HL-60/S4 treated with retinoic acid at 250 ng/mL for 4 days and 3 days (cell line): ENCODE results near the gene VAV3.

ENCODE experiments used
- in situ Hi-C: fragments of 300-500 bp; cut with MboI; formaldehyde crosslinking; loops from 2 replicates; pipeline ENCODE4 v1.7.0; 2022; ENCODE audit warnings: low sequenced_read_pairs

VAV3 gene

DNA sequence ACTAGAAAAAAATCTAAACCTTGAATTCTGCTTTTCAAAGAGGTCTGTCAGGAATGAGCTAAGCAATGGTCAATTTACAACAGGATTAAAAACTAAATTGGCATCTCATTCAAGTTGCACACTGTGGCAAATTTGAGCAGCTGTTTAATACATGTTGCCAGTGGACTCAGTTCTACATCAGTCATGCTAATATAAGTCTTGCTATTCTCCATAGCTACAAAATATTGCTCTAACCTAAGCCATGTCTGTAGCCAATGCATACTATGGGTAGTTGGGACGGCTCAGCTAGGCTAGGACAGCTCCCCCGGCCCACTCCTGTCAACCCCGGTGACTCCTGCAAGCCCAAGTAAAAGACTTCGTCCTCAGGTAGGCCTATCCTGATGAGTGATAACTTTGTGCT lies 10.9 kb upstream of the VAV3 start:
- in situ Hi-C loops = no loop called here

DNA sequence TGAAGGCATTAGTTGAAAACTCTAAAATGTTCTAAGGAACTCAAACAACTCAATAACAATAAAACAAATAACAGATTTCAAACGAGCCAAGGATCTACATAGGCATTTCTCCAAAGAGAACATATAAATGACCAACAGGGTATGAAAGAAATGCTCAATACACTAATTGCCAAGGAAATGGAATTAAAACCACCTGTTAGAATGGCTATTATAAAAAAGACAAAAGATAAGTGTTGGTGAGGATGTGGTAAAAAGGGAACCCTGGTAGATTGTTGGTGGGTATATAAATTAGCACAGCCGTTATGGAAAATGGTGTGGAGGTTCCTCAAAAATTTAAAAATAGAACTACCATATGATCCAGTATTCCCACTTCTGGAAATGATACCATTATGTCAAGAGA lies 9.1 kb upstream of the VAV3 start:
- in situ Hi-C loops = no loop called here

DNA sequence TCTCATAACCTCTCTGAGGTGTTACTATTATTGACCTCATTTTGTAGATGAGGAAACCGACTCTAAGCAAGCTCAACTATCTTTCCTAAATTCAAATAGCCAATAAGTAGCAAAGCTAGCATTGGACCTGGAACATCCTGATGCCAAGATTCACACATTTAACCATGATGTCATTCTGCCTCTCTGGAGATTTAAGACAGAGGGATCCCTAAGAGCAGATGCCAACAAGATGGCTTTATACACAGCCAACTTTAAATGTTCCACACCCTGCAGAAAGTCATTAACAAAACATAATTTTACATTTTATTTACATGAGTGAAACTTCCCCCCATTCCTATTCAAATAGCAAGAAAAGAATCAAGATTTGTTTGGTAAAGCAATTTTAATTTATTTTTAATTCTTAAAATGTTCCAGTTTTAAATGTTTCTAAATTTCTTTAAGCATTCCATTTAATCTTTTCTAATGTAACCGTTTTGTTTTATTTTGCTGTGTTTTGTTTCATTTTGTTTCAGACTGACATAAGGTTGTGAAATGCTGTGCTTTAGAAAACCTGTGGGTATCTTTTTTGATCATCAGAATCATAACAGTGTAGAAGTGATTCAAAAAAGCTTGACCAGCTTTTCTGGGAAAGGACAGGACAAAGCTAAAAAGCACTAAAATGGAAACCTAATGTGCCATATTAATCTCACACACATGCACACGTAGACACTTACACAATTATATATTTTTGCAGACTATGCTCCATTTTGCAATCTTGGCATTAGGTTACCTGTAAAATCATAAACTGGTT lies 7.6 kb upstream of the VAV3 start:
- in situ Hi-C loops = no loop called here

DNA sequence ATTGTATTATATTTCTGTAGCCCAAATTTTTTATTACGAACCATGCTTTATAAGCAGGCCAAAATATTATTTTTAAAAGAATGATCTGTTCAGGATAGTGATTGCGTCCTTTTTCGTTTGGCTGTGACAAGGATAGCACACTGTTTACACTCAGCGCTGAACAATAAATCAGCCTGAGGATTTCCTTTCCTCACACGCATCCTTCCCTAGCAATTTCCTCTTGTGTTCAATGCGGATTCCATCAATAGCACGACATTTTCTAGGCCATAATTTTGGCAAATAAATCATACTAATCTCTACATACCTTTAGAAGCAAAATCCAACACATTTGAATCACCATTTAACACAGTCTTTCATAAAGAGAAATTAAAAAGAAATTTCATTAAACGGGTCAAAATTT lies 1.6 kb upstream of the VAV3 start:
- in situ Hi-C loops = no loop called here

DNA sequence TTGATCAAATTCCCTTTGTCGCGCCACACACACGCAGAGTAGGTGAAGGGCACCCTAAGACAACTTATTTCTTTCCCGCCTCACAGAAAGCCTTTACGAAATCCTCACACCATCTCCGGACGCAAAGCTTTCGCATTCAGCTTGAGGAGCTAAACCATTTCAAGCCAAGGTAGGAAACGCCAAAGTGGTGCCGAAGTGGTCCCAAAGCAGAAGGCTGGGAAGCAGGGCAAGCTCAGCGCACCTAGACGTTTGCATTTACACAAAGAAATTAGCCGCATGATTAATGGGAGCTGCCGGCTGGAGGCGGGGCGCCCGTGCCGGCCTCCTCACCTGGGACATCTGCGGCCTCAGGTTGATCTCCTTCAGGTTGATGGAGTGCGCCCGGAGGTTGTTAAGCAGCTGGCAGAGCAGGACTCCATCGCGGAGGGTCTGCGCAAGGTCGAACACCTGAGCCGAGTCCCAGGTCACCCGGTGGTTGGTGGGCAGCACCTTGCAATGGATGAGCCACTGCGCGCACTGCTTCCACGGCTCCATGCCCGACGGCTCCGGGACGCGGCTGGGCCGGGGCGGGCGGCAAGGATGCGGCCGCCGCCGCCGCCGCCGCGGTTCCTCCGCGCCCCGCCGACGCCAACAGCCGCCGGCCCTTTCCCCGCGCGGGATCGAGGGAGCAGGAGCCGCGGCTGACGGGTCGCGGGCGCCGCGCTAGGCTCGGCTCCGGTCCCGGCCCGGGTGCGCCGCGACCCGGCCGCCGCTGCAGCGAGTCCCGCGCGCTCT lies 457 bp downstream of the VAV3 start:
- in situ Hi-C loops = no loop called here

DNA sequence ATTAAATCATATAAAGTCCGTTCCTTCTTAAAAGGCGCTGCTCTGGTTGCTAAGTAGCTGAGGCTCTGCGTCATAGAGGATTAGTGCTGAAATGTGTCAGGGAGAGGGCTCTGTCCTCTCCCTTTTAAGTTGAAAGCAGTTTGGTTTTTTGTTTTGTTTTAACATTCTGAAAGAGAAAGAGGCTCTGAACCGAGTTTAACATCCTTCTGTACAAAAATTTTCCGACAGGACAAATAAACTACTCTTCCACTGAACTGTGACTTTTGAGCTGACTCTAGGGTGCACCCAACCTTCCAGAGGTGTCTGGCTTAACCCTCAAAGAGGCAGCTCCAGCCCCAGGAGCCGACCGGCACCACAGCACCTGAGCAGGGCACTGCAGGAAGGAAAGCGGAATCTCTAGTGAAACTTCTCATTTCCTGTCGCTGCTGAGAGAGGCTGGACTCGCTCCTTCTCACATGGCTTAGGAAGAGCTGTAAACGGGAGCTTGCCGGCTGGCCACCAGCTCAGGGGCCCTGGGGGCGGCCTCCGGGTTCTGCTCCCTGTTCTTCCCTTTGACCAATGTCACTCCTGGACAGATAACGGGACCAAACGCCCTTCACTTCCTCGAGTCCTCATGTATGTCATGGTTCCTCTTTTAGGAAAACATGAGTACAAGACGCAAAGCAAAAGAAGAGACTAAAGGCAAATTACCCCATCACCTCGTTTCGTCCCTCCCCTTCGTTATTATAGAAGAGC lies 1.2 kb downstream of the VAV3 start:
- in situ Hi-C loops = no loop called here

DNA sequence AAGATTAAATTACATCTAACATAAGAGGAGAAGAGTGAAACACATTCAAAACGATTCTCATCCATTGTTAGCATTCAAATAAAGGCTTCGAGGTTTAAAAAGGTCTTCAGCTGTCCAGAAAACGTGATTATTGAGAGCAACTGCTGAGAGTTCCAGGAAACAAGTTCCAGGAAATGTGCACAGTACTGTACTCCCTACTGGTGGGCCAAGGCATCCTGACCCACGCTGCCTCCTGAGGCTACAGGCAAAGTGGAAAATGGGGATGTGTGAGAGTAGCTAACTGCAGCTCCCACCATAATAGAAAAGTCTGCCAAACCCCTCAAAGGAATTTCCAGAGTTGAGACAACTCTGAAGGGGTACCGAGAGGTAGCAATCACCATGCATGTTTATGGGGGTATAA lies 2.0 kb downstream of the VAV3 start:
- in situ Hi-C loops = no loop called here

DNA sequence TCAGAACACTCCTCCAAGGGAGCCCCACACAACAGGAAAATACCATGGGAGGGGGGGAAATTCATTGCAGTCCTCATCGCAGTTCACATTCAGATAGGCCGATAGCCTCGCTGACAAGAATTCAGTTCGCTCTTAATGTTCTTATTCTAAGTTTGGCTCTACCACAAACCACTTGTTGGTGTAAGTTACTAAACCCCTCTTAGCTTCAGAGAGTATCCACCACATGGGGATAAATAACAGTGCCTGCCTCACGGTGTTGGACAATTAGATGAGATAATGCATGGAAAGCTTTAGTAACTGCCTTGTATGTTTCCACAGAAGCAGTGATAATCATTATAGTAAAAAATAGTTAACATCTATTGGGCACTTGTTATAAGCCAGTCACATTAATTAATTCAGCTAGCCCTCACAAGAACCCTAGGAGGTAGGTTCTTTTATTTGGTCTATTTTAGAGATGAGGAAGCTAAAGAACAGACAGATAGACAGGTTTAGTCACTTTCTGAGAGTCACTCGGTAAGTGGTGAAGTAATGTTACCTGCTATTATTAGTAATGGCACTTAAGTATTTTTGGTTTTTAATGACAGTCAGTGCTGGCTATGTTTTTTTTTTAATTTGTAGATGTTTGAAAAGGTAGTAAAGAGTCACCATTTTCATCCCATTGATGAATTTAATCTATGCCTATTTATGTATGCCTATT lies 10.1 kb downstream of the VAV3 start:
- in situ Hi-C loops = no loop called here

DNA sequence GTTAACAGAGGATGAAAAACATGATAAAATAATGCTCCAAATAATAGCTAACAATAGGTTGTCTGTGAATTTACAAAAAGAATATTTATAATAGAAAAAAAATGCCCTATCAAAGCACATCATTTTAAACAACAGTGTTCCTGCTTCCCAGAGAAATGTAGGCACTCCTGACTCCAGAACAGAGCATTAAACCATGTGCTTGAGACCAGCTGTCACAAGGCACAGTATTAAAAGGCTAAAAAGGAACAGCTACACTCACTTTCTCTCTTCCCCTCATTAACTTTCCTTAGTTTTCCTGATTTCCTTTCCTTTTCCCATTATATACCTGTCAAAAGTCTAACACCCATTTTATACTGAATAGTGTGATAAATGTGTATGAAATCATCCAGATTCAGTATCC lies 10.9 kb downstream of the VAV3 start:
- in situ Hi-C loops = no loop called here

DNA sequence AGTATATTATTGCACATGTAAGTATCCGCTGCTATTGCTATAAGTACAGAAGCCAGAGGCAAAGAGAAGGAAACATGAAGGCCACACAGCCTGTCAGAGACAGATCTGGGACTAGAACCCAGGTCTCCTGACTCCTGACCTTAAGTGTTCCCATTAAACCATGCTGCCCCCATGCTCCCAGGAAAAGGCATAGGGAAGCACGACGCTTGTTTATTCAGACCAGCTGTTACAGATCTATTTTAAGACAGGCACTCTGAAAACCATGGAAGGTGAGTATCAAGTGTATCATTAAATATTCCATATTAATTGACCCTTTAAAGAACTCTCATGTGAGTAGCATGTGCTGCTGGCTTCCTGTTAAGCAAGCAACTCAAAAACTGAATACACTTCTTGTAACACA lies 11.4 kb downstream of the VAV3 start:
- in situ Hi-C loops = no loop called here

DNA sequence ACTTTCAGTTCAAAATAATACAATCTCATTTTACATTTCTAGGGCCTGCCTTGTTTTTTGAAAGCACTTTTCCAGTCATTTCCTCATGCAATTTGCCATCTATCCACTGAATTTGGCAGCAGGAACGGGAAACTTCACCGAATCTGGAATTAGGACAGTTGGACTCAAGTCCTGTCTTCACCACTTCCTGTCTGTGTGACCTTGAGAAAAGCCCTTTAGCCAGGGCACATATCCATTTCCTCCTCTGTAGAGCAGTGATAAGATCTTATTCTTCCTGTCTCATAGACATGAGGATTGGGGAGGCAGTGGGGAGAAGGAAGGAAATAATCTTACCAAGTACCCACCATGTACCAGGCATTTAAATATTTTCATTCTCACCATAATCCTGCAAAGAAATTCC lies 12.0 kb downstream of the VAV3 start:
- in situ Hi-C loops = no loop called here

DNA sequence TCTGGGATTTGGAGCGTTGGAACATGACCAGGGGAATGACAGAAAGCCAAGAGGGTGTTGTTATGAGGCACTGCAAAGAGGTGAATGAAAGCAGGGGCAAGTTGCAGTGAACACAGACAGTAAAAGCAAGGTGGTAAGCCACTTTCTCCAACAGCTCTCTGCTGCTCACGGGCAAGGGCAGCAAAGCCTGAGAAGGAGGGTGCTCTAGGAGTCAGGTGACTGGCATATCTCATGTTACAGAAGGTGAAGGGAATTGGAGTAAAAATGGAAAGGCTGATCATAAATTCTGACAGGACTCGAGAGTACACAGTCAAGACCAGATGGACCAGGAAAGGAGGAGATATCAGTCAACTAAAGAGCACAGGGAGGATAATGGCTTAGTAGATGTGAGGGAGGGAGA lies 14.5 kb downstream of the VAV3 start:
- in situ Hi-C loops = no loop called here

DNA sequence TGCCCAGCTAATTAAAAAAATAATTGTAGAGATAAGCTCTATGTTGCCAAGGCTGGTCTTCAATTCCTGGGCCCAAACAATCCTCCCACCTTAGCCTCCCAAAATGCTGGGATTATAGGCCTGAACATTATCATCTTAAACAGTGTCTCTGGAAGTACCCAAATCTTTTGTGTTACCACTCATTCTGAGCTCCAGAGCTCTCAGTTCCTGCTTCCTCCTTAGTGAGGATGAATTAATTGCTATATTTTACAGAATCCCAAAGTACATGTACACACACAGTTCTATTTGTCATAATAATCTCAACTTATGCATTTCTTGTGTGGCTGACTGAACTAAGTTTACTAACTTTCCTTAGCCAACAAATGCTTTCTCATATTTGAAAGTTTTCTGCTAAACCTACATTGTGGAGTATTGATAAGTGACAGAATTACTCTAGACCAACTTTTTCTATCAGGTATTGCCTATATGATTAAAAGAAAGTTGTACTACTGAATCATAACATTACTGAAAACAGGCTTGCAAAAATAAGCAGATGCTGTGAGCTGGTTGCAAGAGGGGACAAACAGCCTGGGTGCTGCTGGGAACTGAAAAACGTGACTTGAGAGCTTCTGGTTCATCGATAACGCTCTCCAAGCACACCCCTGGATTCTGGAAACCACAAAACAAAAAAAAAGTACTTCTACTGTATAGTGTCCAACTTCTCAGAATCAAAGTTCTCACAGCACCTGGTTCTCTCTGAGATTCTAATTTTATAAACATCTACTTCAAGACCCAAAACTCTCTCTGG lies 15.3 kb downstream of the VAV3 start:
- in situ Hi-C loops = no loop called here

DNA sequence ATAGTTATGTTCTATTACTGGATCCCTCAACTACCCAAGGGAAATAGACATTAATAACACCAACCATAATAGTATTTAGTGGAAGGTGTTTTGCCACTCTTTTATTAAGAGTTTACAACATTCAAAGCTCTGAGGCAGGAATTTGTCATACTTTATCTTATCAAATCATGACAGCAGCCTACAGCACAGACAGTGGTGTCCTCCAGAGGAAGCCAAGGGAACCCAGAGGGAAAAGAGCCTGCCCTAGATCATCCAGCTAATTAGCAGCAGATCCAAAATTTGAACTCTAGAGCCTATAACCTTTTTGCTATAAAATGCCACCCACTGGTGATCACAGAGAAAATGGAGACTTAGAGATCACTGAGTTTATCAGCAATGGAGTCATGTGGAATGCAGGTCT lies 18.2 kb downstream of the VAV3 start:
- in situ Hi-C loops = no loop called here

DNA sequence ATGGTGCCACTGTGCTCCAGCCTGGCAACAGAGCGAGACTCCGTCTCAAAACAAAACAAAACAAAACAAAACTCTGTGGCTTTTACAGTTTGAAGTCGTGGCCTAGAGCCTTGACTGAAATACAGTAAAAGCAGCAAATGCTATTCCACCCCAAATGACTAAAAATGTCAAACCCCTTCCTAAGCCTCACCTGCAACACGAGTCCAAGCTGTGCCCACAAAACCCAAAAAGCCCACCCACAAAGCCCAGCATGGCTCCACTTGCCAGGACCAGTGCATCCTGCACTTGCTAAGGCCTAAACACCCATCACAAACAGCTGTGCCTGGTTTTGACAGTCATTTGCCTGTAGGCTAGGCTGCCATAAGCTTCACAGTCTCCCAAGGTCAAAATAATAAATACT lies 21.3 kb downstream of the VAV3 start:
- in situ Hi-C loops = no loop called here

DNA sequence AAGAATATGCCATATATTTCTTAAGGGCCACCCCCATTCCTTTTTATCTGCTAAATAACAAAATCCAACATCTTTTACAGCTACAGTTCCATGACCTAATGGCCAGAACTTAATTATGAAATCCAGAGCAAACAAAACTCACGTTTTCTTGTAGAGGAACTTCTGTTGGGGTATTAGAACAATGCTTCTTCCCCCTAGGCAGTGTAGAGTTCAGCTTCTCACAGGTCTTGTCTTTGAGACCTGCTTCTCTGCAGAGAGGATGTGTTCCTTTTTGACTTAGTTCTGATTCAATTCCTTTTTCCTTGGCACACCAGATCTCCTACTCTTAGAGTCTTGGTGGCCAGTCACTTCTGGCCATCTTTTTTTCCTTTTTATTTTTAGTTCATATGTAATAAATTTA lies 22.2 kb downstream of the VAV3 start:
- in situ Hi-C loops = no loop called here

DNA sequence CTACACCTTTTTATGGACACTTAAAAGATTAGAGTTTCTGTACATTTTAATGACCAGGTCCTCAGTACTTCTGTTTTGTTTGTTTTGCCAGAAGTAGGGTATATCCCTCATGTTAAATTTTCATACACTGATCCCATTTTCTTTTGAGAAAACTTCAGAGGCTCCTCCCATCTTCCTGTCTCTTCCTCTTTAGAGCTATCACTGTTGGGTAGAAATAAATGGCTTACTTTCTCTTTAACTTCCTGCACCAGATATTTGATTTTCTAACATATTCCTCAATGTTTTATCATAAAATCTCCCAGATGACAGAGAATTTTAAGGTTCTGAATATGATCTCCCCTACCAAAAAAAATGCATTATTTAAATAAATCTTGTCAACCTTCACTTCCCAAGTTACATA lies 23.4 kb downstream of the VAV3 start:
- in situ Hi-C loops = no loop called here

DNA sequence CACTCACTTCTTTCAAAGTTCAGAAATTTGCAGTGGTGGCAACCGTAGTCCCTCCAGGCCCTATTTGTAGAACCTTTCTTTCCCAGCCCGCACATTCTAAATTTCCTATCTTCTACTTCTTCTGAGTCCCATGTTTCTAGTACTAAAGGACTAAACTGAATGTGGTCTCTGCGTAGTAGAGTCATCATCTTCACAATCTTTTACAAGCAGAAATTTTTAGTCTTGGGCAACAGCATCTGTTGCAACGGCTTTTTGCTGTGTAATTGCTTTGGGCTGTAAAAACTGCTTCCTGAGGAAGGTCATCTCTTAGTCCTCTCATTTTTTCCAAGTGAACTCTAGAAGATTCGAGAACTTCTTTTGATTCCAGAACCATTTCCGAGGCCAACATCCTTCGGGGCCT lies 23.9 kb downstream of the VAV3 start:
- in situ Hi-C loops = no loop called here

DNA sequence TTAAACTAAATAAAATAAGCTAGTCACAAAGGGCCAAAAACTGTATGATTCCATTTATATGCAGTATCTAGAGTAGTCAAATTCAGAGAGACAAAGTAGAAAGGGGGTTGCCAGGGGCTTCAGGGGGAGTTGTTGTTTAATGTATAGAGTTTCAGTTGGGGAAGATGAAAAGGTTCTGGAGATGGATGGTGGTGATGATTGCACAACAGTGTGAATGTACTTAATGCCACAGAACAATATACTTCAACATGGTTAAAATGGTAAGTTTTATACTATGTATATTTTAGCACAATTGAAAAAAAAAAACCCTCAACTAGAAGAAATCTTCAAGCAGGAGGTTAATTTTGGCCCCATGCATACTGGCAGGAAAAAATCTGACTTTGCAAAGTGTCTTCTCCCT lies 24.3 kb downstream of the VAV3 start:
- in situ Hi-C loops = no loop called here

DNA sequence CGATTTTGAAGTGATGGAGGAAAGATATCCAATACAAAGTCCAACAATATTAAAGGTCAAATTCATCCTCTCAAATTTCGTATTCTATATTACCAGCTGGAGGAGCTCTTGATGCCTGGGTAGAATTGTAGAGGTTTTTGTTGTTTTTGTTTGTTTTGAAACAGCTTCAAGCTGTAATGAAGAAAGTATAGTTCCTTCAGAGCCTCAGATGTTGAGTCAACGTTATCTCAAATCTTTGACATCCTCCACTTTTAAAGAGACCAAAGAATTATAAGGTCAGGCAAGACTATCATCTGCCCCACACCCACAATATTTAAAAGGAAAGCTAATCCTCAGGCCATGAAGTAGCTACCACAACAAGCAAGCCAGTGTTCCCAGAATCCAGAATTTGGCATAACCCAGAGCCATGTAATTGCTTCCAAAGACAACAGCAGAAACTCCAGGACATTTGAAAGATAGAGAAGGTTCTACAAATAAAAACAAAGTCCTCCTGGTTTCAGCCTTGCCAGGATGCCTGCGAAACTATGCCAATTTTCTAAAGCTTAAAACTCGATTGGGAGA lies 24.9 kb downstream of the VAV3 start:
- in situ Hi-C loops = no loop called here
